ENCODE results near the gene IDH3B. TPM values are rescaled to one million over a fixed set of nuclear protein-coding genes. Genes with fewer than 3 reads are reported as not detected.

The IDH3B gene
- total RNA-seq, 6 experiments from 2014 or later: 37.6 to 78.1 (median 43.6) TPM

GRCh38 chr20:2655331-2656116 lies 8.5 kb downstream of the IDH3B start:
- 100% methylated on average over 2 of the region's 17 CpGs for WGBS (ENCODE audit: insufficient coverage, low coverage, low lambda C conversion rate, missing lambda C conversion rate)
- Histone ChIP-seq H3K9me3 (no peaks in the 10 kb centered on the region), H3K27ac (no peak overlapping the region), H3K36me3 (peaks cover 9 to 65% (median 37%) of the 10 kb centered on the region in 4 donors), H3K4me3 (no peak overlapping the region), H3K27me3 (no peaks in the 10 kb centered on the region), H3K4me1 (peaks cover 0 to 17% (median 5%) of the 10 kb centered on the region in 4 donors)
- intact Hi-C loops (cut with DNase I): no loop called here
- TF ChIP-seq CTCF (IDR thresholded peaks at IDR 0.05) (no peak), POLR2A (IDR thresholded peaks at IDR 0.05) (no peak)
- ATAC-seq (no peak), DNase-seq (no peak)

- ATAC-seq: no peak
- WGBS (ENCODE audit: insufficient coverage, low coverage, low lambda C conversion rate, missing lambda C conversion rate): 90% methylated on average over 3 of the region's 3 CpGs
- Histone ChIP-seq H3K4me1 (peaks cover 0 to 17% (median 5%) of the 10 kb centered on the region in 4 donors), H3K4me3 (no peak overlapping the region), H3K9me3 (no peaks in the 10 kb centered on the region), H3K27me3 (no peaks in the 10 kb centered on the region), H3K27ac (no peak overlapping the region), H3K36me3 (peaks cover 9 to 58% (median 34%) of the 10 kb centered on the region in 4 donors)
- intact Hi-C loops (cut with DNase I): no loop called here
- TF ChIP-seq CTCF (IDR thresholded peaks at IDR 0.05) (no peak), POLR2A (IDR thresholded peaks at IDR 0.05) (no peak)
- DNase-seq: no peak
Measured at GRCh38 chr20:2654831-2655230, 9.2 kb downstream of the IDH3B start.

GRCh38 chr20:2654384-2654822 lies 9.6 kb downstream of the IDH3B start:
- intact Hi-C loops (cut with DNase I): no loop called here
- Histone ChIP-seq H3K4me3 (no peak overlapping the region), H3K4me1 (peaks cover 0 to 17% (median 5%) of the 10 kb centered on the region in 4 donors), H3K9me3 (no peaks in the 10 kb centered on the region), H3K36me3 (peaks cover 9 to 53% (median 32%) of the 10 kb centered on the region in 4 donors), H3K27ac (no peak overlapping the region), H3K27me3 (no peaks in the 10 kb centered on the region)
- TF ChIP-seq POLR2A (IDR thresholded peaks at IDR 0.05): no peak
- TF ChIP-seq CTCF (IDR thresholded peaks at IDR 0.05): no peak
- DNase-seq (no peak), ATAC-seq (no peak)
- WGBS (ENCODE audit: insufficient coverage, low coverage, low lambda C conversion rate, missing lambda C conversion rate): 86% methylated on average over 2 of the region's 9 CpGs

GRCh38 chr20:2653556-2654383 lies 10.2 kb downstream of the IDH3B start:
- TF ChIP-seq CTCF (IDR thresholded peaks at IDR 0.05): no peak
- no peak for TF ChIP-seq POLR2A (IDR thresholded peaks at IDR 0.05)
- H3K4me3 ChIP-seq: peak overlapping the region; percentile 91 to 99 (median 92)
- peaks cover 9 to 48% (median 31%) of the 10 kb centered on the region in 4 donors for H3K36me3 ChIP-seq
- peaks cover 0 to 17% (median 5%) of the 10 kb centered on the region in 4 donors for H3K4me1 ChIP-seq
- ATAC-seq (no peak), DNase-seq (no peak)
- peak overlapping the region in 1 of 3 donors; percentile 69 for H3K27ac ChIP-seq
- H3K9me3 ChIP-seq: no peaks in the 10 kb centered on the region
- H3K27me3 ChIP-seq: no peaks in the 10 kb centered on the region
- intact Hi-C loops (cut with DNase I): no loop called here
- WGBS (ENCODE audit: insufficient coverage, low coverage, low lambda C conversion rate, missing lambda C conversion rate): 46% methylated on average over 24 of the region's 24 CpGs
